CD4-positive, alpha-beta T cell treated with Interleukin-6 for 4 hours (primary cell): Measurements from ENCODE around the gene NUAK1.

Experiments
- DNase-seq: peaks from one replicate; pipeline ENCODE4 v3.0.0-alpha.2; 2020; ENCODE audit warnings: mixed read lengths

The NUAK1 gene

DNA sequence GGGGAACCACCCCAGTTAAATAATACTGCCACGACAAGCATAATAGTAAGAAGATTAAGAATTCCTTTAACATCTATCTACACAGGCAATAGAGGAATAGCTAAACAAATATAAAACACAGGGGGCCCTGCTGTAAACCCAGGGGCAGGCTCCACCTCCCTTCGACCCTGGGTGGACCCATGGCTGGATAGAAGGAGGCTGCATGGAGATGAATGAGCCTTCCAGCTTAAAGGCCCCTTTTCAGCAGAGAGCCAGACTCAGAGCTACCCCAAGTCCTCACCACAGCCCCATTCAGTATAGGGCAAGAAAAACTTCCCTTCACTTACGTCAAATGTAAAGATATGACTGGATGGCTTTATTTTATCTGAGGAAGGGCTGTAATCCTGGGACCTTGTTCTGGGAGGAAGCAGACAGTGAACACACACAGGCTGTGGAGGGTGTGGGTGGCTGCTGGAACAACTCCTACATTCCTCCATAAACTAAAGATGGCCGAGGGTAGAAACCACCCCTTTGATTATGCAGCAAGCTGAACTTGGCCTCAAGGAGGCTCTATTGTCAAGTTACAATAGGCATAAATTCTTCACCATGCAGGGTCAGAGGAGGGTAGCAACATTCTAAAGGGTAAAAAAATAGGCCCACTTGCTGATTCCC lies 30.4 kb downstream of the NUAK1 start:
- no peak for DNase-seq

DNA sequence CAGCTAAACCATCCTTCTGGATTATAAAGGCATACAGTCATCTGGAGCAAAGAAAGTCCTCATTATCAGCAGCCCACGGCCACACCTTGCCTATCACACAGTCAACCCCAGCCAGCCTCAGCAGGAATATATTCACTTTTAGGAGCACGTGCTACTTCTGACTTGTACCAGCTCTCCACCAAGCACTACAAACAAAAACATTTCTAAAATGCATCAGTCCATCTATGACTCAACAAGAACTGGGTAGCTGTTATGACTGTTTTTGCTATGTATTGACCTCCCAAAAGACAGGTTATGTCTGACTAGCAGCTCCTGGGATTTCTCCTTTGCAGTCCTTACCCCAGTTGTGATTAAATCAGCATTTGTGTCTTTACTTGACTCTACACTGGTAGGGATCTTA lies 31.2 kb downstream of the NUAK1 start:
- DNase-seq: no peak

DNA sequence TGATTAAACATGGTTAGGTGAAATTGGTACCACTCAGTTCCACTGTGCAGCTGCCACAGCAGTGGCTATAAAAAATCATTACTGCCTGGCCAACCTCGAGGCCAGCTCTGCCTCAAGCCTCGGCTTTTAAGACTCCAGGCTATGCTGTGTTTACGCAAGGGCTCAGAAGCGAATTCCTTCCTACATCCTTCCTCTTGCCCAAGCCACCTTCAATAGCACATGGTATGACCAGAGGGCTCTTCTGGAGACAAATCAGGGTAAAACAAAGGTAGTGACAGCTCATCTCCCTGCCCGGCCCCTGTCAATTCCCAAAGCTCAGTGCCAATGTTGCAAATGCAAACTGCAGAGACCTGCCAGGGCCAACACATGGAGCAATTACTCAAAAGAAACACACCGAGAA lies 31.9 kb downstream of the NUAK1 start:
- no peak for DNase-seq

GRCh38 chr12:106106061-106106566 lies 32.6 kb downstream of the NUAK1 start:
- DNase-seq: no peak

DNA sequence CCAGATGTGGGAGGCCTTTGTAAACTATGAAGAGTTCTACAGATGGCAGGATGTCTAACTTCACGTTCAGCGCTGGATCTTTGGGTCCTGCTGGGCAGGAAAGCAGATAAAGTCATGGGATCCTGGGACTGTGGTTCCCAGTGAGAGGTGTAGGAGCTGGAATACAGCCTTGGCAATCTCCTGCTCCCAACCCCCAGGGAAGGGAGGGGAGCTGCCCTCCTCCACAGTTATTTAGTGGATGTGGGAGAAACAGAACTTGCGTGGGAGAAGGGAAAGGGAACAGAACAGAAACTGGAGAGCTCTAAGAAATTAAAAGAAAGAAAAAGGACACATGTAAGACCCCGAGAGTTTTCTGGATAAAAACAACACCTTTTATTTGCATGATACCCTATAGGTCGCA lies 37.0 kb downstream of the NUAK1 start:
- DNase-seq: no peak

DNA sequence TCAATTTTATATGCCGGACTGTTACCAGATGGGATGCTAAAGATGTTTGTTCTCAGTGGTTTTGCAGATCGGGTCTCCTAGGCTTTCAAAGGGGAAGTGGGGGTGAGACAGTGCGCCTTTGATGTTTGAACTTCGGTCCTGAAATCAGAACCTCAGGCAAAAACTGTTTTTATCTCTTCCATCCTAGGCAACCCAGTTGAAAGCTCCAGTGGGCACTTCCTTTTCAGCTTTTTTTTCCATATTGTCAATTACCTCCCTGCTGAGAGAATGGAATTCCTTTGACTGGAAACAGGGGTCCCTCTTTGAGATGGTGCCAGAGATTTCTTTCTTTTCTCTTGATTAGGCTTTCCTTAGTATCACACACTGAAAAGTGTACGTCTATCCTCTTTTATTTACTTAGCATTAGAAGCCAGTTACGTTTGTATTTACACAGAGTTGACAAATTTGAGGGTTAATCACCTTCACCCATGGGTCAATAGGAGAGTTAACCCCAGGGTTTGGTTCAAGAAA lies 40.0 kb downstream of the NUAK1 start:
- no peak for DNase-seq

DNA sequence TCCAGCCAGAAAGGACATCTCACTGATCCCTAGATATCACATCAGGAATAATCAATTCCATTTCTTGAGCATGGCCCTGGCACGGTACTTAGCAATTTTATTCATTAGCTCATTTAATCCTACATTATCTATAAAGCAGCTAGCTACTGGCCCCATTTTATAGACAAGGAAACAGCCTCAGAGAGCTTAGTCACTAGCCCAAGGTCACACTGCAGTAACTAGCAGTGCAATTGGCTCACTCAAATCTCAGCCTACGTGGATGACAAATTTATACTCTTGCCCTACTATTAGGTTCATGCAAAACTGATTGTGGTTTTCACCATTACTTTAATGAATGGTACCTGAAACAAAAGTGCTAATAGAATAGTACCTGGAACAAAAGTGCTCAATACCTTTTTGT lies 41.7 kb downstream of the NUAK1 start:
- no peak for DNase-seq

DNA sequence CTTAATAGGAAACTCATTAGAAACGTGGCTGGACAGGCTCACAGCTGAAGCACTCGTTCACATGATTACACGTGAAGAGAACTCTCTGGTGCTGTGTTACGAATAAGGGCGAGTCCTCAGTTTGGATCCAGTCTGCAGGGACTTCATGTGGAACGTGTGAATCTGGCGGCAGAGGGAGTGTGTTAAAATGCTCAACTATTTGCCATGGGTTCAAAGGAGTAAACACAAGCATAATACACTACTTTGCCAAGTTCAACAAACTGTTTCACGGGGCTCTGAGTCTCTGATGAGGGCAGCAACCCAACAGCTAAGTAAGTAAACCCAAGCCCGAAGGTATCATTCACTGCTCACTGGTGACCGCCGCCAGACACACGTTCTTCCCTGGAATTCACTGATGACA lies 42.4 kb downstream of the NUAK1 start:
- DNase-seq: no peak

GRCh38 chr12:106094304-106094703 lies 44.5 kb downstream of the NUAK1 start:
- DNase-seq: no peak

DNA sequence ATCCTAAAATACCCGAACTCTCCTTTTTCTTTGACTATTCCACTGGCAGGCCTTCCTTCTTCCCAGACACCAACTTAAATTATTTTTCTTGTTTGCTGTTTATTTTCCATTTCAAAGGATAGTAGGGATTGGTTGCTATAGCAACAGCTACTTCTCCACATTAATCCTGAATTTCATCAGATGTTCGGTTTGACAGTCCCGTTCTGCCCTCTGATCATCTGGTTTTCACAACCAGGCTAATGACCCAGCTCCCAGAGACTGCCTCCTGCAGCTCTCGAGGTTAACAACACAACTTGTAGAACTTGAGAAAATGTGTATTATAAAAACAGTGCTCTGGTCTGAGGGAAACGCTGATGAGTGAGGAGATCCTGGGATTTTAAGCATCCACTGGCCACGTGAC lies 45.5 kb downstream of the NUAK1 start:
- DNase-seq: no peak

GRCh38 chr12:106091446-106091820 lies 47.3 kb downstream of the NUAK1 start:
- no peak for DNase-seq

GRCh38 chr12:106090591-106091445 lies 47.9 kb downstream of the NUAK1 start:
- DNase-seq: no peak

GRCh38 chr12:106089935-106090334 lies 48.8 kb downstream of the NUAK1 start:
- no peak for DNase-seq

- no peak for DNase-seq
These were observed 49.8 kb downstream of the NUAK1 start for GRCh38 chr12:106088811-106089485.

DNA sequence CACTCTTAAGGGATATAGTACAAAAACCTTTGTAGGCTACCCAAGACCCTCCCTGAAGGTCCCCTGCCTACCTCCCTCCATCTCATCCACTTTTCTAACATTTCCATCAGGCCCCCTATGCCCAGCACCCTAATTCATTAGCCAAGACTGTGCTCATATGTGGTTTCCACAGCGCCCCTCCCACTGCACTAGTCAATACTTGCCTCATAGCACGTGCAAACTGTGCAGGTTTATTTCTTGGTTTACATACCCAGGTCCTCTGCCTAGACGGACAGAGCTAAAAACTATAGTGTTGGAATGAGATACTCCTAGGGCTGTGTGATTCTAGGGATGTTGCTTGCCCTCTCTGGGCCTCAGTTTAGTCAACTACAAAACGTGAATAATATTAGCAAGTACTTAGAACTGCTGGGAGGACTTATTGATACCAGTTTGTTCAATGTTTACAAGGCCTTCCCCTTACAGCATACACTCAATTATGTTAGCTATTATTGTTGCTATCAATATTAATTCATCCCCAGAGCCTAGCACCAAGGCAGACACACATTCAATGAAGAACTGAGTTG lies 50.4 kb downstream of the NUAK1 start:
- no peak for DNase-seq

DNA sequence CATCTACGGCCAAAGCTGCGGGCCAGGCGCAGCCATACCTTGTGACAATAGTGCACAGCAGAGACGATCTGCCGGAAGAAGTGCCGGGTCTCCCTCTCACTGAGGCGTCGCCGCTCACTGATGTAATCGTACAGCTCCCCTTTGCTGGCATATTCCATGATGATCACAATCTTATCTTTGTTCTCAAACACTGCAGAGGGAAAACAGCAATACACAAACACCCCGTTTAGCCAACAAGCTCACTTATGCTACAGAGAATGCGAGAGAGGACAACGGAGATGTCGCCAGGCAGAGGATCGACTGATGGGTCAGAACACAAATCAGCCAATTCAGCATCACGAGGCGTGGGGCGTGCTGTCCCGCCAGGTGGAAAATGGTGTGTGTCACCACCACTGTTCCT lies 52.1 kb downstream of the NUAK1 start:
- DNase-seq: no peak

- DNase-seq: no peak
These were observed 53.5 kb downstream of the NUAK1 start for GRCh38 chr12:106085213-106085612.

GRCh38 chr12:106084759-106085158 lies 54.0 kb downstream of the NUAK1 start:
- DNase-seq: no peak

DNA sequence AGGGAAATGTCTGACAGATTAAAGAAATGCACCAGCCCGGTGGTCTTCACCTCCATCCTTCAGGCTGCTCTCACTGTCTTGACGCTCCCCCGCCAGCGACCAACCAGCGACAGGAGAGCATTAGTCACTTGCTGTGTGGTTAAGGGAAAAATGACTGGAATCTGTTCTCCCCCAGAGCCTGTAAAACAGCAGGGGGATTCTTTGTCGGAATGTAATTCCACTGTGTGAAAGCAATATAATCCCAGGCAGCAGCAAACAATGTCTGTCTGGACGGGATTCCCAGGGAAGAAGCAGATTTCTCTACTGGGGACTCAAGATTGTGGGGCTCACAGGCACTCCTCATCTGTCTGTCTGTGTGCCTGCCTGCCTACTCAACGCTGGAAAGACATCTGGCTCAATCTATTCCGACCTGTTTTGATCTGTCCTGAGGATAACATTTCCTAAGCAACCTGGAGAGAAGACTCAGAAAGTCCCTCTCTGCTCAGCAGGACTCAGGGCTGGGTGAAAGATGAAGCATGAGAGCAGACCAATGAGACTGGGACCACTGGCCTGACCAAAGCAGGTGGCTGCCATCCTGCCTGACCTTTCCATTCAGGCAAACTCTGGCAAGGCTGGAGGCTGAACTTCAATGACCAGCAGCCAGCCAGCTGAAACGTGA lies 54.6 kb downstream of the NUAK1 start:
- DNase-seq: no peak

DNA sequence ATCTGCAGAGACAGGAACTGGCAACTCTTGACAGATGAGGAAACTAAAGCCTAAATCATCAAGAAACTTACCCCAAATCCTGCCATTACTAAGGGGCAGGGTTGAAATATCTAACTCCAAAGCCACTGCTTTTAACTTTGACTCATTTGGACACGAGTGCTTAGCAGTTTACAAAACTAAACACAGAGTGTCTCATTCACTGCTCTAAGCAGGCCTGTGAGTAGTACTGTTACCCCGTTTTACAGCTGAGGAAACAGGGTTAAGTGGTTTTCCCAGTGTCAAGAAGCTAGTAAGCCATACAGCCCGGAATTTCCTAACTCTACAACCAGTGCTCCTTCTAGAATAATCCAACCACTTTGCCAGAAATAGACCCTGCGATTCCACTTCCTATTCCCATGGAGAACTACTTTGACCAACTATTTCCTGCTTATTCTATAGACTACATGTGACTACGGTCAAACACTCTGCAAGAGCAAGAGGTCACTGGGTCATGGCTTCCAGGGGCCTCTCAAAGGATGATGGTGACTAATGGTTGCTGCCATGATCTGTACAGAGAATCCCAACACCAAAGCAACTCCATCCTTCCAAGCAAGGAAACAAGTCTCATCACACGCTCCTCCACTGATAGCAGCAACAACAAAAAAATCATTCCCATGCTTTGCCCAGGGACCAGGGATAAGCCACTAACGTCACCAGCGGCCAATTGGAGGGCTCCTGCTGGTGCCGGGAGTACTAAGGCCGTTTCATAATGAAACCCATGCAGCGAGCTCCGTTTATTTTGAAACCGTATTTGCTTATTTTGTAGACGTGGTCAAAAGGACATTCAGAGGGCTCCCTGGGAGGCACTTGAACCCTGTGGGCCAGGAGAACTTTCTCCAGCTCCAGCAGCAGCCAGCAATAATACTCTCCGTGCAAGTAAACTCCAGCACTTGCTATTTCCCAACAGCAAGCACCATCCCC lies 56.3 kb downstream of the NUAK1 start:
- no peak for DNase-seq

DNA sequence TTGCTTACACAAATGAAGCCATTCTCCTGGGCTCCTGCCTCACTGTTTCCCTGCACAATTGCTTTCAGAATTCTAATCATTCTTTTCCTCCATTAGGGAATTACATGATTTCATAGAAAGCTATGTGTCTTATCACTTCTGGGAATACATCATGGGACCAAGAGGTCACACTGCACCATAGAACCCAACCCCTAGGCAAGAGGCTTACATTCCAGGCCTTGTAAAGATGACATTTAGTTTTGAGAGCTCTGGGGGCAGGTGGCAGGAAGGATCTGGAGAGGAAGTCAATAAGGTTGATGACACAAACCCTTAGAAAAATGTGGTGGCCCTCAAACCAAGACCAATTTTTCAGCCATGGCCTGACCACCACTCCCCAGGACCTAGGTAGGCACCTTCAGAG lies 57.1 kb downstream of the NUAK1 start:
- DNase-seq: no peak

DNA sequence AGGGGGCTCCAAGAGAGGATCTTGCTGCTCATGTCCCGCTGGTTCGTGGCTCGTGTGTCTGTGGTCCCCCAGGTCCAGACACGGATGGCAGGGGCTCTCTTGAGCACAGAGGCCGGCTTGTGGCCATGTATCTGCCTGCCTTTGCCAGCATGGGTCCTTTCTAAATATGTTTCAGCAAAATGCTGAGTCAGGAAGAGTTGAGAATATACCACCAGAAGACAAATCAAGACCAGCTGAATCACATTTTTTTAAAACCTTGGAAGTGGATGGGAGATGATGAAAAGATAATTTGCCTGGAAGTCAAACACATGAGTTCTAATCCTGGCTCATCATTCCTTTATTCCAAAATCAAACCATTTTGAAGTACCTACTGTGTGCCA lies 58.0 kb downstream of the NUAK1 start:
- no peak for DNase-seq
